Skeletal muscle tissue (tissue), 4 donors: Measurements from ENCODE around the gene TXNRD1. TPM values are rescaled to one million over a fixed set of nuclear protein-coding genes. Genes with fewer than 3 reads are reported as not detected.

ENCODE experiments used
- H3K27ac ChIP-seq: one replicate; pipeline ENCODE4 v1.7.0; 2013; ENCODE audit warnings: mild to moderate bottlenecking, low read depth, low read length, inconsistent platforms
- H3K27me3 ChIP-seq, 3 donors: one replicate each; pipeline ENCODE4 v1.7.0; 2013; ENCODE audit warnings: low read length in 3 of 3; ENCODE audit not compliant: control insufficient read depth in 3 of 3, insufficient read depth in 3 of 3
- H3K36me3 ChIP-seq, 3 donors: one replicate each; pipeline ENCODE4 v1.7.0; 2013; ENCODE audit warnings: low read length in 3 of 3; ENCODE audit not compliant: control insufficient read depth in 3 of 3, insufficient read depth in 3 of 3
- H3K4me1 ChIP-seq, 3 donors: one replicate each; pipeline ENCODE4 v1.7.0; 2013; ENCODE audit warnings: low read length in 3 of 3, mild to moderate bottlenecking in 3 of 3; ENCODE audit not compliant: control insufficient read depth in 3 of 3, insufficient read depth in 3 of 3
- H3K4me3 ChIP-seq, 3 donors: one replicate each; pipeline ENCODE4 v1.7.0; 2013; ENCODE audit warnings: low read length in 3 of 3
- H3K9ac ChIP-seq, 3 donors: one replicate each; pipeline ENCODE4 v1.7.0; 2013; ENCODE audit warnings: low read length in 3 of 3, mild to moderate bottlenecking in 3 of 3, moderate library complexity in 2 of 3, low read depth in 1 of 3
- H3K9me3 ChIP-seq, 3 donors: one replicate each; pipeline ENCODE4 v1.7.0; 2013; ENCODE audit warnings: low read length in 3 of 3; ENCODE audit not compliant: control insufficient read depth in 3 of 3
- total RNA-seq: library from RNA; depleted of rRNA; stranded (reverse); fragments of >200 nt; gene quantifications from one replicate; pipeline ENCODE4 v1.2.3, GENCODE V29; 2014
- donor health status: Osteomylitis.

Gene TXNRD1
- total RNA-seq, 1 donor from 2014 or later: 41.2 TPM

DNA sequence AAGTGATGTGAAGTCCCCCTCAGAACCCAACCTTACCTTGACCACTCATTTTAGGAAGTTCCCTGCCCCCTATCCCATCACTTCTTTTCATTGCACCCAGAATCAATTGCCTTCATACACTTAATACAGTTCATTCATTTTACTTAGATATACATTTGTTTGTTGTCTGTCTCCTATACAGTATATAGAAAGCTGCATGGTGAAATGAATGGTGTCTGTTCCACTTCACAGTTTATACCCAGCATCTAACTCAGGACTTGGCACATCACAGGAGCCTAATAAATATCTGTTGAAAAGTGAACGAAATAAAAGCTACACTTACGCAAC is 38.3 kb upstream of the TXNRD1 start:
- Histone ChIP-seq H3K36me3 (no peaks in the 10 kb centered on the region), H3K4me1 (peaks cover 8 to 21% (median 13%) of the 10 kb centered on the region in 3 donors), H3K9ac (no peak overlapping the region), H3K27me3 (no peaks in the 10 kb centered on the region), H3K27ac (peak overlapping the region; percentile 31), H3K4me3 (no peak overlapping the region), H3K9me3 (no peaks in the 10 kb centered on the region)

DNA sequence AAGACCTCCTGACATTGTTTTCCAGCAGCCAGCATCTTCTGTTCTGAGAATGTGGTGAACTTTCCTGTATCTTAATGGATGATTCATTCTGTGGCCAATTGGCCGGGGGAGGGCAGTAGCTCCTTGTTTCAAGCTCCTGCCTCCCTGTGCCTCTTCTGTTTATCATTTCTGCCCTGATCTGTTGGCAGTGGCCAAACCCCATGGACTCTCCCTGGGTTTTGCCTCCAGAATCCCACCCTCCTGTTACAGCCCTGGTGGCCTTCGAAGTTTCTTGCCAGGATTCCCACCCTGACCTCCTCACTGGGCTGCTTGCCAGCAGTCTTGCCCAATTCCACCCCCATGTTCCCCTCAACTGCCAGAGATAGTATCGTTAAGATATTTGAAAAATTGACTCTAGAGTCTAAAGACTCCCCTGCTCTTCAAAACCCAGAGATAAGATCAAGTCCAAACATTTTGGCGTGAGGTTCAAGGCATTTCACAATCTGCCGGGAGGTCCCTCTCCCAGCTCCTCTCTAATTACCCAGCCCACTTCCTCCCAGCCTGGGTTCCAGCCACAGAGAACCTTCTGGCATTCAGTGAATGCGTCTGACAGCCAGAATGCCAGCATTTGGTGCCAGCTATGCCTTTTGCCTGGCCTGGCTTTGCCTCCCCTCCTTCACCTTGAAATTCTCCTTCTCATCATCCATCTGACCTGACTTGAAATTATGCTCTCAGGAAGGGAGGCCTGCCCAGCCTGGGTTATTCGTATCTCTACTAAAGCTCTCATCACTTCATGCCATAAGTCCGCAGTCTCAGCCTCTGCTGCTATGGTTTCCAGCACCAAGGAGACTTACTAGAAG is 37.7 kb upstream of the TXNRD1 start:
- Histone ChIP-seq H3K4me3 (no peak overlapping the region), H3K27me3 (no peaks in the 10 kb centered on the region), H3K9me3 (no peaks in the 10 kb centered on the region), H3K4me1 (peaks cover 13 to 23% (median 13%) of the 10 kb centered on the region in 3 donors), H3K27ac (peak overlapping the region; percentile 76), H3K36me3 (no peaks in the 10 kb centered on the region), H3K9ac (no peak overlapping the region)

DNA sequence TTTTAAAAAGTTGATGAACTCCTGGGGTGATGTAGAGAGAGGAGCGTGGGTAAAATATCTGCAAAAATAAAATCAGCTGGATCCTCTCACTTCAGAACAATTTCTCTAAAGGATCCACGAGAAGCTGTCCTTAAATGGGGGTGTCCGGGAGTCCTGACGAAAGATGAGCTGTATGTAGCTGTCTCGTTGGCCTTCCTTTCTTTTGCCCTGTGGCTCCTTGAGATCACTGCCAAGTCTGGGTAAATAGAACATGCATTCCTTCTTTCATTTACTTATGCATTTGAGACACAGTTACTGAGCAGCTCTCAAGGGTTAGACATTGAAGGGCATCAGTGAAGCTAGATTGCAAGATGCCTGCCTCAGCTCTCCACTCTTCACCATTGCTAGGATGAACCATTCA is 35.2 kb upstream of the TXNRD1 start:
- Histone ChIP-seq H3K4me3 (no peak overlapping the region), H3K9me3 (peaks cover 3 to 10% (median 6%) of the 10 kb centered on the region in 3 donors), H3K27me3 (no peaks in the 10 kb centered on the region), H3K36me3 (no peaks in the 10 kb centered on the region), H3K4me1 (peaks cover 13 to 23% (median 13%) of the 10 kb centered on the region in 3 donors), H3K27ac (no peak overlapping the region), H3K9ac (no peak overlapping the region)

DNA sequence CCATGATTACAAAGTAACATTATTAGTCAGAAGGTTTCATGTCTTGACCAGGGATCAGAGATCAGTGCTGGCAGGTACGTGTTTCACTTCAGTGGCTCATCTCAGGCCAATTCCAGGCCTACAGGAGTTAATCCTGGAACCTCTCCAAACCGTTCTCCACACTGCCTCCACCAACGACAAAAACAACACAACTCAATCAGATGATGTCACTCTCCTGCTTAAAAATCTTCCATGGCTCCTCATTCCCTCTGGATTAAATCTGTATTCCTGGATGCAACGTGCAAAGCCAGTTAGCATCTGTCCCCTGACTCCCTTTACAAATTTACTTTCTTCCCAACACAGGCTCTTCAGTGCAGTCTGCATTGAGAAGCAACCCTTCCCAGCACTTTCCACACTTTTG is 34.3 kb upstream of the TXNRD1 start:
- H3K4me3 ChIP-seq: no peak overlapping the region
- no peaks in the 10 kb centered on the region for H3K27me3 ChIP-seq
- no peaks in the 10 kb centered on the region for H3K36me3 ChIP-seq
- peaks cover 3 to 10% (median 6%) of the 10 kb centered on the region in 3 donors for H3K9me3 ChIP-seq
- no peak overlapping the region for H3K9ac ChIP-seq
- peak overlapping the region; percentile 17 for H3K27ac ChIP-seq
- H3K4me1 ChIP-seq: peaks cover 13 to 23% (median 13%) of the 10 kb centered on the region in 3 donors

DNA sequence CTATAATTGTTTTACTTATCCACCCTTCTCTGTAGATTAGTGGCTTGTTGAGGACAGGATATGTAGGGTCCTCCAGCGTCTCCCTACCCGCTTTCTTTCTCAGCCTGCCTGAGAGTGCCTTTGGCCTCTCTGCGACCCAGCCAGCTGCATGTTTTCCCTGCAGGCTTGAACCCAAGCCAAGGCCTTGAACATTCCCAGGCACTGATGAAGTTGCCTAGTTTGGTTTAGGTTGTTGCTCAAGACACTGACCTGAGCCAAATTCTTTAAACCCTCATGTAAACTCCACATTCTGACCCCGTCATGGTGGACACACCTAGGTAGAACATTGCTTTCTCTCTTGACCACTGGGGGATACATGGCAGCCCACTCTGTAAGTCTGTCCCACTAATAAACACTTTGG is 33.4 kb upstream of the TXNRD1 start:
- no peaks in the 10 kb centered on the region for H3K36me3 ChIP-seq
- H3K4me1 ChIP-seq: peaks cover 13 to 23% (median 13%) of the 10 kb centered on the region in 3 donors
- H3K27me3 ChIP-seq: no peaks in the 10 kb centered on the region
- no peak overlapping the region for H3K9ac ChIP-seq
- H3K9me3 ChIP-seq: peaks cover 3 to 10% (median 6%) of the 10 kb centered on the region in 3 donors
- no peak overlapping the region for H3K4me3 ChIP-seq
- H3K27ac ChIP-seq: peak overlapping the region; percentile 46

DNA sequence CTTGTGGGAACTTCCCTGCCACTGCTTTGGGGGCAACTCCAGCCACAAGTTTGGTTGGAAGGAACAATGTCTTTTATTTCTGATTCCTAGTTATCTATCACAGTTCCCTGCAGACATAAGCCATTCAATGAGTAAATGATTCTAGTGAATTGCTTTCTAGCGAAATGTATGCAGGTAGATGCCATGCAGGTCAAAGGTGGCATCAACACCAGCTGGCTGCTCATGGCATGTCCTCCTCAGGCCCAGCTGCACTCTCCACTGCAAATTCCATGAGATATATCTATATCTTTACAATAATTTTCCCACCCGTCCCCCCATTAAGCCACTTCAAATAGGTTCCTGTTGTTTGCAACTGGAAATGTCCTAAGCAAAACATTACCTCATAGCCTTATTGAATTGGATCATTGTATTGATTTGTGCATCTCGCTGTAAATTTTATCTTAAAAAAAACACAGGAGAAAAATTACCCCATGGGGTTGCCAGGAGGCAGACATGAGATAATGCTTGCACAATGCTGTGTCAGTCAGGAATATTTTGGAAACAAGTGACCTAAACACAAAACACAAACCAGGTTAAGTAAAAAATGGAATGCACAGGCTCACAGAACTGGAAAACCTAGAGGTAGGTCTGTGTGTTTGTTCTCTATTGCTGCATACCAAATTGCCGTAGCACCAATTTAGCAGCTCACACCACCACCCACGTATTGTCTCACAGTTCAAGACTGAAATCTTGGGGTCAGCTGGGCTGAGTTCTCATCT is 32.8 kb upstream of the TXNRD1 start:
- Histone ChIP-seq H3K9ac (no peak overlapping the region), H3K4me3 (no peak overlapping the region), H3K27ac (peak overlapping the region; percentile 46), H3K36me3 (no peaks in the 10 kb centered on the region), H3K9me3 (peaks cover 3 to 13% (median 6%) of the 10 kb centered on the region in 3 donors), H3K4me1 (peaks cover 11 to 20% (median 12%) of the 10 kb centered on the region in 3 donors), H3K27me3 (no peaks in the 10 kb centered on the region)

DNA sequence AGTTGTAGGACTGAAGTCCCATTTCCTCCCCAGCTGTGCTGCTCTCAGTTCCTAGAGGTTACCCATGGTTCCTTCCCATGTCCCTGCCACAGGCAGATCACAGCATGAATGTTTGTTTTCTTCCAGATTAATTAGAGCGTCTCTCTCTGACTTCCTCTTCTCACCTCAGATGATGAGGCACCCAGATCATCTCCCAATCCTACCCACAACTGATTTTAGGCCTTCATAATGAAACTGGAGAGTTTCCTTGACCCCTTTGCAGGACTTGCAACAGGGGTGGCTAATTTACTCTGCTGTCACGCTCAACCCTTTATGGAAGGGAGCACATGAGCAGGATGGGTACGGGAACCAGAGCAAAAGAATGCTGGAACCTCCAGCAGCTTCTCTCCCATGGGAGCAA is 32.1 kb upstream of the TXNRD1 start:
- Histone ChIP-seq H3K36me3 (no peaks in the 10 kb centered on the region), H3K4me3 (no peak overlapping the region), H3K27me3 (no peaks in the 10 kb centered on the region), H3K9me3 (peaks cover 3 to 13% (median 6%) of the 10 kb centered on the region in 3 donors), H3K4me1 (peaks cover 6 to 15% (median 7%) of the 10 kb centered on the region in 3 donors), H3K9ac (no peak overlapping the region), H3K27ac (no peak overlapping the region)

DNA sequence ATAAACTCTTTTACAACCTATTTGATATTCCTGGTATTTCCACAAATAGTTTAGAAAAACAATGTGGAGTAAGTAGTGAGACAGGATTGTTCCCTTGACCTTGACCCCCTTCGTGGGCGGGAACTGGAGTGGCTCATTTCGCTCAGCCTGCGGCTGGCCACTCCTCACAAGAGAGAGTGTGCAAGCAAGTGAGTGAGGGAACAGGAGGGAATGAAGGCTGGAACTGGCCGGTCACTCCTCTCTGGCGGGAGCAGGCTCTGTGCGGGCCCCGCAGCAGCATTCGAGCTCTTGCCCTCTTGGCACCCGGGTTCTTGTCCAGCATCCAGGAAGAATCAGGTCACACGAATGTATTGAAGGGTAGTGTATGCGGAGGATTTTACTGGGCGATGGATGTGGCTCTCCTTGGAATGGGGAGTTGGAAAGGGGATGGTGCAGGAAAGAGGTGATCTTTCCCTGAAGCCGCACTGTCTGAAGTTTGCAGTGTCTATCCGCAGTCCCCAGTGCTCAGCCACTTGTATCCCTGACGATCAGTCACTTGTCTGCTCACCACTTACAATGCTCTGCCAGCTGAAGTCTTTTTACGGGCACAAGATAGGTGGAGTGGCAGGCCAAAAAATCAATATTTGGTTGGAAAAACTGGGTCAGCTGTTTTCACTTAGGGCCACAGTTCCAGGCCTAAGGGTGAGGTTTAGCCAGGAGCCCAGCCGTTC is 28.0 kb upstream of the TXNRD1 start:
- Histone ChIP-seq H3K4me1 (peaks cover 0 to 2% (median 0%) of the 10 kb centered on the region in 3 donors), H3K36me3 (no peaks in the 10 kb centered on the region), H3K27ac (no peak overlapping the region), H3K9ac (no peak overlapping the region), H3K4me3 (no peak overlapping the region), H3K27me3 (no peaks in the 10 kb centered on the region), H3K9me3 (peaks cover 3 to 13% (median 6%) of the 10 kb centered on the region in 3 donors)

DNA sequence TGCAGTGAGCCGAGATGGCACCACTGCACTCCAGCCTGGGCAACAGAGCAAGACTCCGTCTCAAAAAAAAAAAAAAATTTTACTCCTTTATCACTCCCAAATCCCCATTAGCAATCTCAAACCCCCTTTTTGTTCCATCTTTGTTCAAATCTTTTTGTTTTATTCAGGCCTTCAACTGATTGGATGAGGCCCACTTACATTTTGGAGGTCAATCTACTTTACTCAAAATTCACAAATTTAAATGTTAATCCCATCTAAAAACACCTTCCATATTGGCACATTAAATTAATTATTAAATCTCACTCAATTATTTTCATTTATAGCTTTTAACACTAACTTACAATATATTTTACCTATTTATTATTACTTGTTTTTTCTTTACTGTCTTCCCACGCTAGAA is 27.0 kb upstream of the TXNRD1 start:
- Histone ChIP-seq H3K4me3 (no peak overlapping the region), H3K27me3 (no peaks in the 10 kb centered on the region), H3K27ac (no peak overlapping the region), H3K4me1 (no peaks in the 10 kb centered on the region), H3K9ac (no peak overlapping the region), H3K36me3 (no peaks in the 10 kb centered on the region), H3K9me3 (peaks cover 0 to 11% (median 3%) of the 10 kb centered on the region in 3 donors)
